Measurements from ENCODE around the gene GALNT17. TPM values are rescaled to one million over a fixed set of nuclear protein-coding genes. Genes with fewer than 3 reads are reported as not detected.

GALNT17 gene
- total RNA-seq, 3 donors from 2014 or later: 0.69 to 17.3 (median 1.6) TPM

GRCh38 chr7:71594736-71595135 is 462.8 kb downstream of the GALNT17 start:
- intact Hi-C loops (cut with DNase I, micrococcal nuclease): no loop called here
- Histone ChIP-seq H3K4me1 (ENCODE audit: low read depth) (no peaks in the 10 kb centered on the region), H3K36me3 (ENCODE audit: low read depth) (no peaks in the 10 kb centered on the region), H3K4me3 (no peak overlapping the region), H3K9me3 (peaks cover 49% of the 10 kb centered on the region)
- TF ChIP-seq CTCF (IDR thresholded peaks at IDR 0.05): no peak
- ATAC-seq (no peak), DNase-seq (no peak)

GRCh38 chr7:71595176-71595575 is 463.2 kb downstream of the GALNT17 start:
- DNase-seq: no peak
- Histone ChIP-seq H3K4me1 (ENCODE audit: low read depth) (no peaks in the 10 kb centered on the region), H3K4me3 (no peak overlapping the region), H3K36me3 (ENCODE audit: low read depth) (no peaks in the 10 kb centered on the region), H3K9me3 (peaks cover 49% of the 10 kb centered on the region)
- TF ChIP-seq CTCF (IDR thresholded peaks at IDR 0.05): no peak
- intact Hi-C loops (cut with DNase I, micrococcal nuclease): no loop called here
- ATAC-seq: no peak

DNA sequence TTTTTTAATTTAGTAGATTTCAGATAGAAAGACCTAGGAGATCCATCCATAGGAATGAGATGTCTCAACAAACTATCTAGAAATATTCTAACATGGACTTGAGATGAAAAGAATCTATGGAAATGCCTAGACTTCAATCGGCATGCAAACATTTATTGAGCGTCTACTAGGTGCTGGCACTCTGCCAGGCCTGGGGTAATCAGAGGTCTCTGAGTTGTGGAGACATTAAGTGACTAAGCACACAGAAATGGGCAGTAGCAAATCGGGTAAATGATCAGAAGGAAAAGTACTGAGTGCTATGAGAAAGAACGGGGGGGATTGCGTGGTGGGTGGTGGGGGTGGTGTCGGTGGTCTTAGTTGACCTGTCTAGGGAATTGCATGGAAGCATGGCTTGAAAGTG is 466.6 kb downstream of the GALNT17 start:
- no peak for TF ChIP-seq CTCF (IDR thresholded peaks at IDR 0.05)
- intact Hi-C loops (cut with DNase I, micrococcal nuclease): no loop called here
- no peak overlapping the region for H3K4me3 ChIP-seq
- H3K36me3 ChIP-seq (ENCODE audit: low read depth): no peaks in the 10 kb centered on the region
- ATAC-seq (no peak), DNase-seq (no peak)
- H3K4me1 ChIP-seq (ENCODE audit: low read depth): no peaks in the 10 kb centered on the region
- peaks cover 36% of the 10 kb centered on the region for H3K9me3 ChIP-seq

- intact Hi-C loops (cut with DNase I, micrococcal nuclease): no loop called here
These were observed 469.9 kb downstream of the GALNT17 start for GRCh38 chr7:71601851-71602250.

DNA sequence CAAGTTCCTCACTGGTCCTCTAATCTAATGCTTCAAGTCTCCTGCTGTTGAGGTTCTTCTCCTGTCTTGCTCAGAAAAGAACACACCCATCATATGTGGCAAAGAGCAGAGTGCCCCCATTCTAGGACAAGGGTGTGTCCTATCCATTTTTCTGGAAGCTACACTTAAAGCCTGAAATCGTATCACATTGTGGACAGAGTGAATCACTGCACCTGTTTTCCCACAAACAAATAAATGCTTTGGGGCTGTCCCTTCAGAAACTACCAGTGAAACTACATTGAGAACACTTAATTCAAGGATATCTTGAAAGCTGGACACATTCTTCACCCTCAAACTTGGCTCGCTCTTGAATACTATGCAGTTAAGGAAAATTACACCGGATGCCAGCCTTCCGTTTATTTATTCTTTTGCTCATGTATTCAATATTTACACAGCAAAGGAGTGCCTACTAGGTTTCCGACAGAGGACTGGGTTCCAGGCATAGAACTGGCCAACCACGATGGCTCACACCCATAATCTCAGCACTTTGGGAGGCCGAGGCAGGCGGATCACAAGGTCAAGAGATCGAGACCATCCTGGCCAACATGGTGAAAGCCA is 473.0 kb downstream of the GALNT17 start:
- Histone ChIP-seq H3K4me1 (ENCODE audit: low read depth) (no peaks in the 10 kb centered on the region), H3K36me3 (ENCODE audit: low read depth) (no peaks in the 10 kb centered on the region), H3K4me3 (no peak overlapping the region), H3K9me3 (peaks cover 18% of the 10 kb centered on the region)
- no peak for TF ChIP-seq CTCF (IDR thresholded peaks at IDR 0.05)
- ATAC-seq (no peak), DNase-seq (no peak)
- intact Hi-C loops (cut with DNase I, micrococcal nuclease): no loop called here

More at GRCh38 chr7:71601851-71602250, 469.9 kb downstream of the GALNT17 start:
- Histone ChIP-seq H3K4me1 (ENCODE audit: low read depth) (no peaks in the 10 kb centered on the region), H3K36me3 (ENCODE audit: low read depth) (no peaks in the 10 kb centered on the region), H3K9me3 (peaks cover 20% of the 10 kb centered on the region), H3K4me3 (no peak overlapping the region)
- DNase-seq (no peak), ATAC-seq (no peak)
- no peak for TF ChIP-seq CTCF (IDR thresholded peaks at IDR 0.05)

GRCh38 chr7:71611986-71612385 is 480.0 kb downstream of the GALNT17 start:
- no peak for ATAC-seq
- TF ChIP-seq CTCF (IDR thresholded peaks at IDR 0.05): no peak
- no peaks in the 10 kb centered on the region for H3K36me3 ChIP-seq (ENCODE audit: low read depth)
- intact Hi-C loops (cut with DNase I, micrococcal nuclease): no loop called here
- H3K4me3 ChIP-seq: no peak overlapping the region
- no peak for DNase-seq
- H3K4me1 ChIP-seq (ENCODE audit: low read depth): no peaks in the 10 kb centered on the region
- H3K9me3 ChIP-seq: peaks cover 18% of the 10 kb centered on the region
